GM10248 (cell line): ENCODE measurements around the gene ZNF628.

ENCODE experiments used
- CTCF ChIA-PET: fragments of 300-600 bp; sonication (Branson Sonifier 250); formaldehyde crosslinking; extraction: SDS; loops from one replicate; lab custom pipeline; 2021; ENCODE audit warnings: antibody characterized with exemption; lab: Yijun Ruan, JAX
- POLR2A ChIA-PET: fragments of 350-650 bp; sonication (Branson Sonifier 250); formaldehyde crosslinking; extraction: SDS; loops from one replicate; lab custom pipeline; 2020; ENCODE audit warnings: antibody characterized with exemption; lab: Yijun Ruan, JAX
- DNase-seq: peaks from one replicate; pipeline ENCODE4 v3.0.0; 2012; ENCODE audit errors: extremely low spot score
- CTCF ChIP-seq: IDR thresholded peaks from 2 replicates; pipeline ENCODE4 v1.5.1; 2012; ENCODE audit warnings: mild to moderate bottlenecking, low read depth; ENCODE audit errors: extremely low read depth, missing control alignments, control extremely low read depth

The ZNF628 gene

GRCh38 chr19:55476100-55476775 lies at the start of gene ZNF628:
TSS of gene ZNF628 (plus strand) at chr19:55476617. CDS start at chr19:55479911, 3,294 bp downstream.
- ChIA-PET POLR2A (interaction anchor here (0.5 to 1.4 kb wide), 7 partner anchors 15 to 359 kb away, joined by 3 to 5 read pairs (median 3); partner anchors contain the start of genes ISOC2, PPP1R12C and ZNF784), CTCF (interaction anchor here (0.9 to 5.2 kb wide), 7 partner anchors 9 to 156 kb away, joined by 3 to 41 read pairs (median 4); partner anchors contain the start of genes KMT5C and NAT14)
- TF ChIP-seq CTCF: no peak
- peak; percentile 98 for DNase-seq

GRCh38 chr19:55431183-55431582 lies 45.2 kb upstream of the ZNF628 start:
- TF ChIP-seq CTCF: no peak

GRCh38 chr19:55432241-55432959 lies 44.0 kb upstream of the ZNF628 start:
- ChIA-PET POLR2A (no interaction called here), CTCF (no interaction called here)
- no peak for TF ChIP-seq CTCF
- DNase-seq: no peak

More at GRCh38 chr19:55431183-55431582, 45.2 kb upstream of the ZNF628 start:
- POLR2A ChIA-PET: no interaction called here
- DNase-seq: no peak
- CTCF ChIA-PET: no interaction called here

GRCh38 chr19:55433292-55433691 lies 43.1 kb upstream of the ZNF628 start:
- no peak for DNase-seq
- ChIA-PET CTCF (no interaction called here), POLR2A (no interaction called here)
- TF ChIP-seq CTCF: no peak

- POLR2A ChIA-PET: no interaction called here
- no peak for TF ChIP-seq CTCF
- no peak for DNase-seq
- CTCF ChIA-PET: no interaction called here
These were observed 42.0 kb upstream of the ZNF628 start for GRCh38 chr19:55434356-55434919.

- no peak for TF ChIP-seq CTCF
- no peak for DNase-seq
- POLR2A ChIA-PET: no interaction called here
- CTCF ChIA-PET: no interaction called here
These were observed 41.4 kb upstream of the ZNF628 start for GRCh38 chr19:55435020-55435419.
